ENCODE results near the gene TBC1D2B.

GRCh38 chr15:78040653-78041244 is 36.8 kb downstream of the TBC1D2B start:
- no peak for TF ChIP-seq FOS (IDR thresholded peaks at IDR 0.05; ENCODE audit: borderline replicate concordance, insufficient read depth, low read length)
- TF ChIP-seq POLR2A (IDR thresholded peaks at IDR 0.05; ENCODE audit: low read depth, low read length): no peak
- no peak for TF ChIP-seq MYC (IDR thresholded peaks at IDR 0.05; ENCODE audit: low read depth, low read length)
- no peak for TF ChIP-seq CTCF (IDR thresholded peaks at IDR 0.05; ENCODE audit: extremely low read depth in 1 of 2, insufficient read depth in 1 of 2, low read depth in 1 of 2, low read length in 2 of 2)
- no peak for TF ChIP-seq EZH2 (IDR thresholded peaks at IDR 0.05; ENCODE audit: borderline replicate concordance, low read depth, low read length, severe bottlenecking)
- no peak for TF ChIP-seq MAX (IDR thresholded peaks at IDR 0.05; ENCODE audit: insufficient read depth, insufficient read length)
- TF ChIP-seq POLR2AphosphoS5 (IDR thresholded peaks at IDR 0.05; ENCODE audit: insufficient read depth, low read depth, low read length): no peak

All from endothelial cell of umbilical vein (primary cell).